GM21825 (cell line): ENCODE data around the gene OLFM2.

ENCODE experiments used
- ATAC-seq: cut with Tn5 transposase; IDR thresholded peaks from one replicate; pipeline ENCODE4 v1.9.1; 2021; ENCODE audit warnings: mild to moderate bottlenecking, moderate library complexity; ENCODE audit not compliant: unreplicated experiment

The OLFM2 gene

GRCh38 chr19:9910625-9911024 is 25.7 kb downstream of the OLFM2 start:
- no peak for ATAC-seq

- ATAC-seq: no peak
Measured at GRCh38 chr19:9909251-9909650, 27.1 kb downstream of the OLFM2 start.

- no peak for ATAC-seq
Measured at GRCh38 chr19:9906475-9907087, 29.7 kb downstream of the OLFM2 start.

GRCh38 chr19:9903336-9903735 is 33.0 kb downstream of the OLFM2 start:
- ATAC-seq: no peak

GRCh38 chr19:9901642-9902041 is 34.7 kb downstream of the OLFM2 start:
- no peak for ATAC-seq

GRCh38 chr19:9901020-9901419 is 35.3 kb downstream of the OLFM2 start:
- no peak for ATAC-seq

- ATAC-seq: no peak
Measured at GRCh38 chr19:9891609-9892373, 44.5 kb downstream of the OLFM2 start.

GRCh38 chr19:9885077-9885552 is 51.2 kb downstream of the OLFM2 start:
- ATAC-seq: no peak

GRCh38 chr19:9883764-9884163 is 52.6 kb downstream of the OLFM2 start:
- ATAC-seq: no peak

GRCh38 chr19:9883231-9883758 is 53.0 kb downstream of the OLFM2 start:
- ATAC-seq: no peak

GRCh38 chr19:9881720-9882119 is 54.6 kb downstream of the OLFM2 start:
- ATAC-seq: no peak

- ATAC-seq: no peak
Measured at GRCh38 chr19:9878511-9879196, 57.7 kb downstream of the OLFM2 start.

GRCh38 chr19:9877780-9878510 is 58.4 kb downstream of the OLFM2 start:
- no peak for ATAC-seq

GRCh38 chr19:9875796-9876195 is 60.5 kb downstream of the OLFM2 start:
- no peak for ATAC-seq

GRCh38 chr19:9875031-9875627 is 61.2 kb downstream of the OLFM2 start:
- no peak for ATAC-seq

- no peak for ATAC-seq
Measured at GRCh38 chr19:9872618-9873242, 63.6 kb downstream of the OLFM2 start.

GRCh38 chr19:9871626-9872338 is 64.5 kb downstream of the OLFM2 start:
- no peak for ATAC-seq

- no peak for ATAC-seq
Measured at GRCh38 chr19:9868983-9869617, 67.2 kb downstream of the OLFM2 start.
